ENCODE measurements around the gene DGKG.

GRCh38 chr3:186151077-186151971 lies 210.7 kb downstream of the DGKG start:
- TF ChIP-seq CTCF (IDR thresholded peaks at IDR 0.05), result no peak
- TF ChIP-seq EZH2 (IDR thresholded peaks at IDR 0.05; ENCODE audit: borderline replicate concordance, insufficient read depth, low read depth, low read length, poor library complexity, severe bottlenecking), result no peak

Measured in B cell (primary cell).